BE2C (cell line): ENCODE results near the gene VSX1.

Experiments
- DNase-seq: peaks from one replicate; pipeline ENCODE4 v3.0.0-alpha.2; 2020
- H3K27me3 ChIP-seq: fragments of 250-450 bp; sonication (Bioruptor Pico); 2 replicates; pipeline ENCODE4 v1.5.1; 2020; ENCODE audit warnings: mild to moderate bottlenecking
- H3K36me3 ChIP-seq: fragments of 250-450 bp; sonication (Bioruptor Pico); 2 replicates; pipeline ENCODE4 v1.5.1; 2020; ENCODE audit warnings: mild to moderate bottlenecking
- H3K4me1 ChIP-seq: fragments of 250-450 bp; sonication (Bioruptor Pico); 2 replicates; pipeline ENCODE4 v1.5.1; 2020
- H3K4me3 ChIP-seq: 2 replicates; pipeline ENCODE4 v1.5.1; 2011; ENCODE audit warnings: low read depth, low read length
- H3K9me3 ChIP-seq: fragments of 250-450 bp; sonication (Bioruptor Pico); 2 replicates; pipeline ENCODE4 v1.5.1; 2020
- CTCF ChIP-seq: IDR thresholded peaks from 2 replicates; pipeline ENCODE4 v1.5.1; 2012; ENCODE audit warnings: mild to moderate bottlenecking, low read depth, low read length

Gene VSX1

GRCh38 chr20:25081065-25081729, 744 bp downstream of the VSX1 start:
- H3K4me3 ChIP-seq: no peak overlapping the region
- H3K9me3 ChIP-seq: no peaks in the 10 kb centered on the region
- no peak for DNase-seq
- H3K27me3 ChIP-seq: peaks cover 97% of the 10 kb centered on the region
- no peak for TF ChIP-seq CTCF
- H3K36me3 ChIP-seq: no peaks in the 10 kb centered on the region
- no peaks in the 10 kb centered on the region for H3K4me1 ChIP-seq

GRCh38 chr20:25079171-25079570, 2.8 kb downstream of the VSX1 start:
- no peak for DNase-seq
- TF ChIP-seq CTCF: no peak
- H3K4me3 ChIP-seq: no peak overlapping the region
- H3K9me3 ChIP-seq: no peaks in the 10 kb centered on the region
- H3K4me1 ChIP-seq: no peaks in the 10 kb centered on the region
- H3K27me3 ChIP-seq: peaks cover 97% of the 10 kb centered on the region
- no peaks in the 10 kb centered on the region for H3K36me3 ChIP-seq

- Histone ChIP-seq H3K4me1 (no peaks in the 10 kb centered on the region), H3K27me3 (peaks cover 97% of the 10 kb centered on the region), H3K4me3 (no peak overlapping the region), H3K9me3 (no peaks in the 10 kb centered on the region), H3K36me3 (no peaks in the 10 kb centered on the region)
- DNase-seq: no peak
- TF ChIP-seq CTCF: no peak
Measured at GRCh38 chr20:25078662-25079061, 3.3 kb downstream of the VSX1 start.

GRCh38 chr20:25077610-25078169, 4.3 kb downstream of the VSX1 start:
- Histone ChIP-seq H3K9me3 (no peaks in the 10 kb centered on the region), H3K4me1 (no peaks in the 10 kb centered on the region), H3K27me3 (peaks cover 93% of the 10 kb centered on the region), H3K36me3 (no peaks in the 10 kb centered on the region), H3K4me3 (peak overlapping the region; percentile 33)
- no peak for DNase-seq
- TF ChIP-seq CTCF: no peak

GRCh38 chr20:25076731-25077609, 5.0 kb downstream of the VSX1 start:
- H3K4me3 ChIP-seq: peak overlapping the region; percentile 33

More at GRCh38 chr20:25076731-25077609, 5.0 kb downstream of the VSX1 start:
- Histone ChIP-seq H3K9me3 (no peaks in the 10 kb centered on the region), H3K27me3 (peaks cover 93% of the 10 kb centered on the region), H3K36me3 (no peaks in the 10 kb centered on the region), H3K4me1 (no peaks in the 10 kb centered on the region)
- no peak for DNase-seq
- TF ChIP-seq CTCF: peak; percentile 44
